Motor neuron (in vitro differentiated cells): ENCODE results near the gene SPINK5. TPM values are rescaled to one million over a fixed set of nuclear protein-coding genes. Genes with fewer than 3 reads are reported as not detected.

ENCODE experiments used
- ATAC-seq, 8 experiments: fragments of 200-7000 bp; cut with Tn5 transposase; replicated peaks in 6 of 8; 2 replicates each; pipeline ENCODE4 v1.8.0; 2021; ENCODE audit warnings: mild to moderate bottlenecking in 8 of 8, moderate library complexity in 8 of 8
- H3K27ac ChIP-seq, 2 donors: fragments of 250-450 bp; sonication (Bioruptor Pico); 2 replicates each; pipeline ENCODE4 v1.9.0; 2021; ENCODE audit warnings: antibody characterized with exemption in 2 of 2, mild to moderate bottlenecking in 2 of 2, moderate library complexity in 1 of 2
- H3K4me1 ChIP-seq, 2 donors: fragments of 250-450 bp; sonication (Bioruptor Pico); replicated peaks in 1 of 2; 2 replicates each; pipeline ENCODE4 v1.6.1; 2021; ENCODE audit warnings: antibody characterized with exemption in 2 of 2, mild to moderate bottlenecking in 2 of 2, moderate library complexity in 1 of 2
- H3K4me3 ChIP-seq, 5 donors: fragments of 250-450 bp; sonication (Bioruptor Pico); 2 replicates each; pipeline ENCODE4 v1.9.0; 2021; ENCODE audit warnings: antibody characterized with exemption in 5 of 5, mild to moderate bottlenecking in 5 of 5, moderate library complexity in 4 of 5
- WGBS, 10 experiments: fragments of 450-650 bp; shearing (Covaris generic); methylation state at CpG; one replicate each; pipeline ENCODE4 v1.0.0; 2022; 5-methylcytosine and 5-hydroxymethylcytosine counted together
- in situ Hi-C, 9 experiments: fragments of 400-800 bp; cut with MboI; loops; one replicate each; pipeline ENCODE4 v1.15.0; 2021; ENCODE audit warnings: low sequenced_read_pairs in 9 of 9, low pct_unique_long_range_greater_than_20kb in 2 of 9; ENCODE audit not compliant: unreplicated experiment in 9 of 9
- total RNA-seq, 8 experiments: library from RNA; unstranded; fragments of 300-600 nt; gene quantifications; 2 replicates each; pipeline versions ENCODE4 v1.2.3 to v1.2.4, GENCODE V29; 2022

The SPINK5 gene
- total RNA-seq, 8 experiments from 2014 or later = 0.05 to 8.3 (median 0.15) TPM; not detected in 3

DNA sequence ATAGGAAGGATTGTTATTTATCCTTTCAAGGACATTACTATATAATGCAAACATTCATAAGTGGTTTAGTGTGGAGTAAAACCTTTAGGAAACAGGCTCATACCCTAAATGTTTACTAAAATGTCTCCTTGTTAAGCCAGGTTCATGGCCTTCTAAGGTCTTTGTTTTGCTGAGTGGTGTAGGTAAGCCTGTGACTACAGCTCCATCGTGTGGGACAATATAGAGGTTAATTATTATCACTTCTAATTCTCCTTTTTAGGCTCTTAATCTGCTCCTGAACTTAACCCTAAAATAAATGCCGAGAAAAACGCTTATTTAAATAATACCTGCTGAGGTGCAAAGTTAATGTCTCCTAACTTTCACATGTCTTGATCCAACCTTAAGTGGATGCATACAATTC, 43.8 kb downstream of the SPINK5 start:
- Histone ChIP-seq H3K4me3 (no peak overlapping the region), H3K27ac (no peak overlapping the region), H3K4me1 (no peaks in the 10 kb centered on the region)
- in situ Hi-C loops = loop anchor here in 1 of 9 experiments (25.0 kb wide), 1 partner anchor 145 kb away; no protein-coding TSS in a partner anchor
- peak in 1 of 8 experiments; percentile 27 for ATAC-seq
- 0 to 48% (median 0%) methylated on average over 1 to 3 of the region's 3 CpGs; no CpG with 5 or more reads in 1 of the 10 experiments for WGBS, 10 experiments

DNA sequence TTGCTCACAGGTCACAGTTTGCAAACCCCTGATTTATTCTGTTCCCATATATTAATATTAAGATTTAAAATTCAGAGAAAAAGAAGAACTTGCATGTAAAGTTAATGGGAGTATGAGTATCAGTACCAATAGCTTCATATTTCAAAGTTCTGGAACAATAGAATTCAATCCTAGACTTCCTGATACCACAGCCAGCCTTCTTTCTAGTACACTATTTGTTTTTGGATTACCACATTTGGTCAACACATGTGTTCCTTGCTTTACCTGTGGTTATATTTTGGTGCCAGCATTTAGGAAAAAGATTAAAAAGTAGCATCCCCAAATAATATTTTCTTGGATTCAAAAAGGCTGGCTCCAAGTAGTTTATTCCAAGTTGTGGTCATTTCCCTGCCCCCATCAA, 49.5 kb downstream of the SPINK5 start:
- H3K4me1 ChIP-seq = no peaks in the 10 kb centered on the region
- H3K4me3 ChIP-seq = no peak overlapping the region
- ATAC-seq = no peak
- in situ Hi-C loops = loop anchor here in 2 of 9 experiments (10.0 to 25.0 kb wide), 2 partner anchors 151 to 158 kb away; no protein-coding TSS in a partner anchor
- H3K27ac ChIP-seq = no peak overlapping the region

DNA sequence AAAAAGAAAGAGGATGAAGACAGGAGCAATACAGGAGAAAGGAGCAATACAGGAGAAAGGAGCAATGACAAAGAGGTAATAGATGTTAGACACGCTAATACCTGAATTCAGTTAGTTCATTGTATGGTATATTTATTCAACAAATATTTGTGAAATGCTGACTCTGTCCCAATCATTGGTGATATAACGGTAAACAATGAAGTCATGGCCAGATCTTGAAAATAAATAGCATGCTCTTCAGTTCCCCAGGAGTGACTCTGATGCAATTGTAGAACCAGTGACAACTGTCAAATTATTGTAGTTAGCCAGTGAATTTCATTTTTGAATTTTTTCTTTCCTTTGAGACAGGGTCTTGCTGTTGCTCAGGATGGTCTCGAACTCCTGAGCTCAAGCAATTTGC, 56.5 kb downstream of the SPINK5 start:
- Histone ChIP-seq H3K27ac (no peak overlapping the region), H3K4me3 (no peak overlapping the region), H3K4me1 (no peaks in the 10 kb centered on the region)
- ATAC-seq = no peak
- in situ Hi-C loops = loop anchor here in 1 of 9 experiments (25.0 kb wide), 1 partner anchor 158 kb away; no protein-coding TSS in a partner anchor
- 25 to 100% (median 86%) methylated on average over 1 to 3 of the region's 3 CpGs for WGBS, 10 experiments

DNA sequence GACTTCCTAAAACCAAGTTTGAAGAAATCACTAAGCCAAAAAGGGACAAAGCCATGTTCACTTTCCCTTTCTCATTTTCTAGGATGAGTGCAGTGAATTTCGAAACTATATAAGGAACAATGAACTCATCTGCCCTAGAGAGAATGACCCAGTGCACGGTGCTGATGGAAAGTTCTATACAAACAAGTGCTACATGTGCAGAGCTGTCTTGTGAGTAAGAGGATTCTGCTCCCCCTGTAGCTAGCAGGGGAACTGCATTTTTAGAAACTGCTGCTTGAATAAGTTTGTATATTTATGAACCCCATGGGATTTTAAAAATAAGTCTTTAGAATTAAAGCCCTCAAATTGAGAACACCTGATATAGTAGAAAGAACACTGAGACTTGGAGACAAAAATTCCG, 61.9 kb downstream of the SPINK5 start:
- no peaks in the 10 kb centered on the region for H3K4me1 ChIP-seq
- in situ Hi-C loops = no loop called here
- H3K4me3 ChIP-seq = no peak overlapping the region
- no peak overlapping the region for H3K27ac ChIP-seq
- 0 to 100% (median 65%) methylated on average over 1 to 3 of the region's 3 CpGs for WGBS, 10 experiments
- ATAC-seq = peak in 3 of 8 experiments; percentile 43 to 68 (median 64)

DNA sequence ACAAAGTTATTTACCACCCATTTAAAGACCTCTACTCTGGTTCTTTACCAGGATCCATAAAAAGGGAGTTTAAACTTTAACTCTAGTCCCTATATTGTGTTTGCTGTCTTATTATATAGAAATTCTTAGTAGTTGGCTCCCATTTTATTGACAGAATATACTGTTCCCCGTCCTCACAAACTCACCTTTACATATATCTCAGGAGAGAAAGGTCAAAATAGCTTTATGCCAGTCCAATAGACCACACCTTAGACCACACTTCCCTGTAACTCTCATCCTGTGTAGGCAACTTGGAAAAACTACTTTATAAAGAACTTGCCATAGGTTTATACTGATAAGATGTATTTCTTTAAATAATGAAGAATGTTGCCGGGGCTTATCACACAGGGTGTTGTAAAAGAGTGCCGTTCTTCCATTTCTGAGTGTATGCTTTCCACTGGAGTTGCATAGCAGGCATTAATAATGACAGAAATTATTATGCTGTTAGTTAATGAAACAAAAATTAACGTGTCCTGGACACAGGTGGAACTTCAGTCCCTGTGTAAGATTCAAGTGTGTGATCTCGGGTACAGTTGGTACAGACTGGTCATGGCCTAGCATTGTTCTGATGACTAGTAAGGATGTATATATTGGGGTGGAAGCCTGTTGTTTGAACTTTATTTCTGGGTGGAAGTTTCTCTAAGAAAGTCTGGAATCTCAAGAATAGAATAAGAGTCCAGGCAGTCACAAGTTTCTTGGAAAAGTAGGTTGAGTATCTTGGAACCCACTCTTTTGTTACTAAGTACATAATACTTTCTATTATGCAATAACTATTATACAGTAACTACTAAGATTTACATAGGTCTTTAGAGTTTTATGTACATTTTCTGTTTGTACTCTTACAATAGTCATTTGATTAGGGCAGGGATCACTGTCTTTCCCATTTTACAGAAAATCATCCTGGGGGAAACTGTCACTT, 71.6 kb downstream of the SPINK5 start:
- H3K27ac ChIP-seq = no peak overlapping the region
- WGBS, 10 experiments = 32 to 100% (median 83%) methylated on average over 2 to 4 of the region's 5 CpGs; no CpG with 5 or more reads in 1 of the 10 experiments
- no peaks in the 10 kb centered on the region for H3K4me1 ChIP-seq
- in situ Hi-C loops = no loop called here
- ATAC-seq = no peak
- H3K4me3 ChIP-seq = no peak overlapping the region

DNA sequence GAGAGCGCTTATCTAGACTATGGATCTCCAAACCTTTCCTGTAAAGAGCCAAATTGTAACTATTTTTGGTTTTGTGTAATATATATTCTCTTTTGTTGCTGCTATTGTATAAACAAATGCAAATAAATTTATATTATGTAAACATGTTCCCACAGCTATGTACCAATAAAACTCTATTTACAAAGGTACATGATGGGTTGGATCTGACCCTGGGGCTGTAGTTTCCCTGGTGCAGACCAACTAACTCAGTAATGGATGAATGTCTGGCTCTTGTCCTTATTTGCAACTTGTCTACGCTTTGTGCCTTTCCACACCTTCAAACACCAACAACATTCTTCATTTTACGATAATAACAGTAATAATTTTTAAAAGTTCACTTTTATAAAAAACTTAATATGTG, 77.1 kb downstream of the SPINK5 start:
- Histone ChIP-seq H3K4me3 (no peak overlapping the region), H3K27ac (no peak overlapping the region), H3K4me1 (no peaks in the 10 kb centered on the region)
- no peak for ATAC-seq
- in situ Hi-C loops = no loop called here
- 0 to 100% (median 78%) methylated on average over 1 to 3 of the region's 3 CpGs; no CpG with 5 or more reads in 1 of the 10 experiments for WGBS, 10 experiments

DNA sequence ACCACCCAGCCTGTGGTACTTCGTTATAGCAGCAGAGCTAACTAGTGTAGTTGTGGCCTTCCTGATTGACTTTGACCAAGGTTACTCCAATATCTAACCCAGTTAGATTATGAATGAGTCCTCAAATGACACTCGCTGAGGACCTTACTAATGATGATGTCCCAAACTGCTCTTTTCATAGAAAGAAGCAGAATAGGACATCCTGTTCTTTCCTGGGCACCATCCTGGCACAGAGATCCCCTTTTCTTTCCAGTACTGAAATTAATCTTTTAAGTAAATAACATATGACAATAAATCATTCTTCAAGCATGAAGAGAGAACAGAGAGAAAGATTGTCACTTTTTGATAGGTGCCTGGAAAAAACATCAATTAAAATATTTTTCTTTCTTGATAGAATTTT, 77.9 kb downstream of the SPINK5 start:
- H3K4me3 ChIP-seq = no peak overlapping the region
- no peak overlapping the region for H3K27ac ChIP-seq
- 0 to 83% (median 7%) methylated on average over 1 to 2 of the region's 2 CpGs; no CpG with 5 or more reads in 3 of the 10 experiments for WGBS, 10 experiments
- ATAC-seq = no peak
- no peaks in the 10 kb centered on the region for H3K4me1 ChIP-seq
- in situ Hi-C loops = no loop called here

DNA sequence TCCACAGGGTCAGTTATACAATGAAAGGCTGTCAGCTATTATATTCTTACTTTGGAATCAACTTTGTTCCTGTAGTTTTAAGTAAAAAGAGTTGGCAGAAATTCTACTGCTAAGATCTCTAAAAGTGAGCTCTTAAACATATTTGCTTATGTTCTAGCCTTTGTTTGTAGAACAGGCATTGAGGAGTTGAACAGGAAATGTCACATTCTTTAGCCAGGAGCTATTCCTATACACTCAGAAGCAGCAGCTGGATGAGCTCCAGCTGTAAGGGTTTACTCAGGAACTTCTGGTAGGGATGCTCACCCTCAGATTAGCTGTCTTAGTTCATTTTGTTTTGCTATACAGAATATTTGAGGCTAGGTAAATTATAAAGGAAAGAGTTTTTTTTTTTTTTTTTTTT, 82.1 kb downstream of the SPINK5 start:
- in situ Hi-C loops = no loop called here
- ATAC-seq = peak in 1 of 8 experiments; percentile 85
- H3K4me1 ChIP-seq = no peaks in the 10 kb centered on the region

DNA sequence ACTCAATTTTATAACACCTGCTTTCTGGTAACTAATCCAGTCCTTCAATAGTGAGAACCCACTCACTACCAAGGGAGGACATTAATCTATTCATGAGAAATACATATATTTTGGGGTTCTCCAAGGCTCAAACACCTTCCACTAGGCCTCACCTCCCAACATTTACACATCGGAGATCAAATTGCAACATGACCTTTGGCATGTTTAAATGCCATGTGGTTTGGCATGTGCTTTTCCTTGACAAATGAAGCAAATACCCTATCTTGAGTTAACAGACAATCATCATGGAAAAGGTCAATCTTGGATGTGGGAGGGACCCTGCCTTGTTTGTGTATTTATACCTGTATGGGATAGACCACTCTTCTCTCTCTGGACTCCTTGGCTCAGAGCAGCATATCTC, 82.7 kb downstream of the SPINK5 start:
- in situ Hi-C loops = no loop called here
- ATAC-seq = no peak
- Histone ChIP-seq H3K4me3 (no peak overlapping the region), H3K27ac (no peak overlapping the region), H3K4me1 (no peaks in the 10 kb centered on the region)
- 0 to 100% (median 93%) methylated on average over 1 of the region's 1 CpG; no CpG with 5 or more reads in 6 of the 10 experiments for WGBS, 10 experiments

More for the DNA sequence above, 82.1 kb downstream of the SPINK5 start:
- no peak overlapping the region for H3K4me3 ChIP-seq
- no peak overlapping the region for H3K27ac ChIP-seq

DNA sequence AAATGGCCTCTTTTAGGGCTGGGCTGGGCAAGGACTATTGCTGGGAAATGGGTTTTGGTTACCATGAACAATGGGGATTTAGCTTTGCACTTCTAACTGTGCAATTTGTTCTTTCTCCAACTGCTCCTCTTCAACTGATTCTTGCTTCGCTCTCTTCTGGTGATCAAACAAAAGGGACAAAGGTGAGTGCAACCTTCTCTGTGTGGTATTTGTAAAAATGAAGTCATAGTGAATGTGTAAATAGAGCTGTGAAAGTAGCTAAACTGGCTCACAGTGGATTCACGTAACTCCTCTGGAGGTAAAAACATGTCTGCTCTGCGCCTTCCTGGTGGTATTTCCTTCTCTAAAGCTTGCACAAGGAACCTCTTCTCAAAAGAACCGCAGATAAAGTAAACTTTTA, 83.6 kb downstream of the SPINK5 start:
- H3K27ac ChIP-seq = no peak overlapping the region
- ATAC-seq = peak in 1 of 8 experiments; percentile 29
- no peak overlapping the region for H3K4me3 ChIP-seq
- in situ Hi-C loops = no loop called here
- WGBS, 10 experiments = 0 to 100% (median 88%) methylated on average over 2 to 4 of the region's 4 CpGs; no CpG with 5 or more reads in 1 of the 10 experiments
- H3K4me1 ChIP-seq = no peaks in the 10 kb centered on the region

DNA sequence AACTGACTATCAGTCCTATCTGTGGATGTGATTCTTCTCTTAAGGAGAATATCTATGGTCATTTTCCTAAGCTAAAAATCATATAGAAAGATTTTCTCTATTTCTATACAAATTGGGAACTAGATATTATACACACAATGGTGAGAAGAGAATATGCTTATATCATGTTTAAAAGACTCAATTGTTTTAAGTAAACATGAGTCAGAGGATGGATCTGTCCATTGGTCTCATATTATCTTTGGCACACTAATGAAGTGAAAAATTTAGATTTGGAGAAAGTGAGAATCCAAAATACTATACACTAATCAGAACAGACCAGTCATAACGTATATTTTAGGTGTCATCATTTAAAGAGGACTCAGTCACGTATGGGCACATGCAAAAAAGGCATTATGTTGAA, 88.1 kb downstream of the SPINK5 start:
- Histone ChIP-seq H3K4me3 (no peak overlapping the region), H3K4me1 (no peaks in the 10 kb centered on the region), H3K27ac (no peak overlapping the region)
- ATAC-seq = no peak
- 0 to 100% (median 70%) methylated on average over 1 to 2 of the region's 2 CpGs; no CpG with 5 or more reads in 1 of the 10 experiments for WGBS, 10 experiments
- in situ Hi-C loops = no loop called here

DNA sequence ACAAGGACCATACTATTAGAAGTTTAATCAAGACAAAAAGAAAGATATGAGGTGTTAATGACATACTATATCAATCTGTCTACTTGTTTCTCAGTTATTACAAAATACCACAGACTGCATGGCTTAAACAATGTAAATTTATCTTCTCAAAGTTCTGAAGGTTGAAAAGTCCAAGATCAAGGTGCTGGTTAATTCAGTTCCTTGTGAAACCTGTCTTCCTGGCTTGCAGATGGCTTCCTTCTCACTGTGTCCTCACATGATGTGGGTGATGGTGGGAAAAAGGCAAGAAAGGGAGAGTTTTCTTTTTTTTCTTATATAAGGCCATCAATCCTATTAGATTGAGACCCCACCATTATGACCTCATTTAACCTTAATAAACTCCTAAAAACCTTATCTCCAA, 89.0 kb downstream of the SPINK5 start:
- Histone ChIP-seq H3K4me1 (no peaks in the 10 kb centered on the region), H3K4me3 (no peak overlapping the region), H3K27ac (no peak overlapping the region)
- in situ Hi-C loops = no loop called here
- ATAC-seq = no peak

DNA sequence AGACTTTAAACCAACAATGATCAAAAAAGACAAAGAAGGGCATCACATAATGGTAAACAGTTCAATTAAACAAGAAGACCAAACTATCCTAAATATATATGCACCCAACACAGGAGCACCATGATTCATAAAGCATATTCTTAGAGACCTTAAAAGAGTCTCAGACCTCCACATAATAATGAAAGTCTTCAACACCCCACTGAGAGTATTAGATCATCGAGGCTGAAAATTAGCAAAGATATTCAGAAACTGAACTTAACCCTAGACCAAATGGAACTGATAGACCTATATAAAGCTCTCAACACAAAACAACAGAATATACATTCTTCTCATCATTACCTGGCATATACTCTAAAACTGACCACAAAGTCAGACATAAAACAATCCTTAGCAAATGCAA, 92.8 kb downstream of the SPINK5 start:
- no peaks in the 10 kb centered on the region for H3K4me1 ChIP-seq
- no peak for ATAC-seq
- WGBS, 10 experiments = 0 to 86% (median 55%) methylated on average over 1 of the region's 1 CpG; no CpG with 5 or more reads in 4 of the 10 experiments
- in situ Hi-C loops = no loop called here
- H3K4me3 ChIP-seq = no peak overlapping the region
- no peak overlapping the region for H3K27ac ChIP-seq
